Smooth muscle cell (in vitro differentiated cells): Measurements from ENCODE around the gene LTA. TPM values are rescaled to one million over a fixed set of nuclear protein-coding genes. Genes with fewer than 3 reads are reported as not detected.

Source experiments
- DNase-seq: peaks from one replicate; lab custom pipeline; 2025; ENCODE audit not compliant: unreplicated experiment; lab: John Stamatoyannopoulos, UW
- H2AFZ ChIP-seq: fragments of 200-600 bp; sonication (generic); 2 replicates; pipeline ENCODE4 v1.6.0; 2016; ENCODE audit warnings: antibody characterized with exemption, low read depth, mild to moderate bottlenecking
- H3F3A ChIP-seq: fragments of 200-600 bp; sonication (generic); 2 replicates; pipeline ENCODE4 v1.6.0; 2017; ENCODE audit warnings: antibody characterized with exemption, low read depth
- H3K27ac ChIP-seq: fragments of 200-600 bp; sonication (generic); 2 replicates; pipeline ENCODE4 v1.5.1; 2016; ENCODE audit warnings: low read depth, mild to moderate bottlenecking
- H3K27me3 ChIP-seq: fragments of 200-600 bp; sonication (generic); 2 replicates; pipeline ENCODE4 v1.6.1; 2016; ENCODE audit warnings: low read depth, mild to moderate bottlenecking
- H3K36me3 ChIP-seq: fragments of 200-600 bp; sonication (generic); 2 replicates; pipeline ENCODE4 v1.5.1; 2016; ENCODE audit warnings: low read depth
- H3K4me1 ChIP-seq: fragments of 200-600 bp; sonication (generic); 2 replicates; pipeline ENCODE4 v1.5.1; 2016; ENCODE audit warnings: low read depth
- H3K4me2 ChIP-seq: fragments of 200-600 bp; sonication (generic); 2 replicates; pipeline ENCODE4 v1.6.0; 2016; ENCODE audit warnings: mild to moderate bottlenecking
- H3K4me3 ChIP-seq: fragments of 200-600 bp; sonication (generic); 2 replicates; pipeline ENCODE4 v1.5.1; 2016; ENCODE audit warnings: mild to moderate bottlenecking
- H3K79me2 ChIP-seq: fragments of 200-600 bp; sonication (generic); 2 replicates; pipeline ENCODE4 v1.6.0; 2016; ENCODE audit warnings: low read depth, mild to moderate bottlenecking
- H3K9ac ChIP-seq: fragments of 200-600 bp; sonication (generic); 2 replicates; pipeline ENCODE4 v1.6.0; 2016; ENCODE audit warnings: low read depth
- H3K9me3 ChIP-seq: fragments of 200-600 bp; sonication (generic); replicated peaks from 2 replicates; pipeline ENCODE4 v1.5.1; 2016; ENCODE audit warnings: low read depth
- H4K20me1 ChIP-seq: fragments of 200-600 bp; sonication (generic); 2 replicates; pipeline ENCODE4 v1.6.0; 2016; ENCODE audit warnings: low read depth
- WGBS: methylation state at CpG from one replicate; pipeline ENCODE4 v1.1.7; 2016; ENCODE audit warnings: low lambda C conversion rate; 5-methylcytosine and 5-hydroxymethylcytosine counted together
- polyA plus RNA-seq: library from polyadenylated mRNA; unstranded; fragments of >200 nt; fragmentation: Nextera tagmentation; extraction: Ambion mirVana; gene quantifications from 2 replicates; pipeline ENCODE4 v1.2.1, GENCODE V29; 2016
- total RNA-seq: library from RNA; depleted of rRNA; stranded (reverse); fragments of >200 nt; gene quantifications from 2 replicates; pipeline ENCODE4 v1.2.3, GENCODE V29; 2014
- TF ChIP-seq, protein P1 (sequence below): fragments of 200-600 bp; sonication (generic); IDR thresholded peaks from 2 replicates; pipeline ENCODE4 v1.5.1; 2017; ENCODE audit warnings: borderline replicate concordance, mild to moderate bottlenecking, antibody characterized with exemption; ENCODE audit not compliant: insufficient read depth, poor library complexity, severe bottlenecking

LTA gene
- total and polyA plus RNA-seq, 2 experiments from 2014 or later, result 0.74 TPM; not detected in 1

DNA sequence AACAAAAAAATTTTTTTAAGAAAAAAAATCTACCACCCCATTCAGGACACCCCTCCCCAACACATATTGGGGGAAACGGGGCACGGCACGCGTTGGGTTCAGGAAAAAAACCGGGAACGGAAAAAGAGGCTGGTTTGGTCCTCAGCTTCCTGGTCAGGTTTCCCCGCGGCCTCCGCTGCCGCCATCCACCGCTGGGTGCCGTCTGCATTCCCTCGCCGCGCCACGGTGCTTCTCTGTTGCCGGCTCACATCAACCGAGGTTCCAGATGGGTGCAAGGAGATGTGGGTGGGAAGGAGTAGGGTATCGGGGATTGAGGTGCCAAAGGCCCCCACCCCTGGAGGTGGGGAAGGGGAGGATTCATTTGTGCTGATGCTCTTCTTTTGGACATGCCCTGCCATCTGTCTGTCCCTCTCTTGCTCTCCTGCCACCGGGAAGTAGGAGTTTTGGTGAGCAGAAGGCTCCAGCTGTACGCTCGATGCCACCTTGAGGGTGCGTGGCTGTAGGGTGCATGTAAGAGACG lies 37.5 kb upstream of the LTA start:
- no peak for DNase-seq
- Histone ChIP-seq H3K9me3 (no peaks in the 10 kb centered on the region), H3K9ac (no peak overlapping the region), H3K36me3 (peaks cover 27% of the 10 kb centered on the region), H3K4me2 (no peak overlapping the region), H3K79me2 (peaks cover 43% of the 10 kb centered on the region), H3F3A (peaks cover 40% of the 10 kb centered on the region), H3K27me3 (no peaks in the 10 kb centered on the region), H3K4me1 (peaks cover 9% of the 10 kb centered on the region), H2AFZ (no peak overlapping the region), H3K4me3 (no peak overlapping the region), H3K27ac (no peak overlapping the region), H4K20me1 (peaks cover 100% of the 10 kb centered on the region)
- TF ChIP-seq, protein P1, sequence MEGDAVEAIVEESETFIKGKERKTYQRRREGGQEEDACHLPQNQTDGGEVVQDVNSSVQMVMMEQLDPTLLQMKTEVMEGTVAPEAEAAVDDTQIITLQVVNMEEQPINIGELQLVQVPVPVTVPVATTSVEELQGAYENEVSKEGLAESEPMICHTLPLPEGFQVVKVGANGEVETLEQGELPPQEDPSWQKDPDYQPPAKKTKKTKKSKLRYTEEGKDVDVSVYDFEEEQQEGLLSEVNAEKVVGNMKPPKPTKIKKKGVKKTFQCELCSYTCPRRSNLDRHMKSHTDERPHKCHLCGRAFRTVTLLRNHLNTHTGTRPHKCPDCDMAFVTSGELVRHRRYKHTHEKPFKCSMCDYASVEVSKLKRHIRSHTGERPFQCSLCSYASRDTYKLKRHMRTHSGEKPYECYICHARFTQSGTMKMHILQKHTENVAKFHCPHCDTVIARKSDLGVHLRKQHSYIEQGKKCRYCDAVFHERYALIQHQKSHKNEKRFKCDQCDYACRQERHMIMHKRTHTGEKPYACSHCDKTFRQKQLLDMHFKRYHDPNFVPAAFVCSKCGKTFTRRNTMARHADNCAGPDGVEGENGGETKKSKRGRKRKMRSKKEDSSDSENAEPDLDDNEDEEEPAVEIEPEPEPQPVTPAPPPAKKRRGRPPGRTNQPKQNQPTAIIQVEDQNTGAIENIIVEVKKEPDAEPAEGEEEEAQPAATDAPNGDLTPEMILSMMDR, result no peak
- 94% methylated on average over 24 of the region's 24 CpGs for WGBS

DNA sequence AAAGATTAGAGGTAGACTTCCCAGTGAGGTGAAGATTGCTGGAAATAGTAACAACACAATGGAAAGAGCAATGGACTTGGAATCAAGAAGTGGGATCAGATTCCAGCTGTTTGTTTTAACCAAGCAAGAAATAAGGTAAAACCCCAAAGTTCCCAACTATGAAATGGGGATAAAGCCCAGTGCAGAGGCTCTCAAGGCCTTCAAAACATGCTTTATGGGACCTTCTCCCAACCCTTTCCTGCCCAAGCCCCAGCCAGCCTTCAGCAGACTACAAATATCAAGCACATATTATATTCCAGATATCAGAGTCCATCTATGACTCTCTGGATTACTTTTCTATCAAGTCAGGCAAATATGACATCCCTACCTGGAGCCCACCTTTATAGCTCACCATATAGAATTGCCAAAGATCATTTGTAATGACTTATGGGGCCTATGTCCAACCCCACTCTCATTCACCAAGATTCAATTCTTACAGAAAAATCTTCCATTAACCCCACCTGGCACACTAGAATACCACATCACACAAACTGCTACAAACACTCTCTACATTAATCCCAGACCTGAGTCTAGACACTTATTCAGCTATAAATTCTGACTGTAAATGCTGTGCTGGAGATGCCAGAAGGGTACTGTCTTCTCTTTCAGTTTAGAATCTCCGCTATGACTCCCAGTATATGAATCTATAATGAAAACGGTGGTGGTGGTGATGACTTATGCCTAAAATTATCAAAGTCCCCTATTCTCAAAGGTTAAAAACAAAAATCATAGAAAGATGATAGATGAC lies 36.4 kb upstream of the LTA start:
- H3K9me3 ChIP-seq, result no peaks in the 10 kb centered on the region
- H3K27me3 ChIP-seq, result no peaks in the 10 kb centered on the region
- peaks cover 27% of the 10 kb centered on the region for H3K36me3 ChIP-seq
- no peak overlapping the region for H3K4me2 ChIP-seq
- no peak overlapping the region for H3K9ac ChIP-seq
- 50% methylated on average over 2 of the region's 2 CpGs for WGBS
- H3K27ac ChIP-seq, result no peak overlapping the region
- H3K4me3 ChIP-seq, result no peak overlapping the region
- TF ChIP-seq, protein P1, result no peak
- DNase-seq, result no peak
- H4K20me1 ChIP-seq, result peaks cover 100% of the 10 kb centered on the region
- H3K79me2 ChIP-seq, result peaks cover 55% of the 10 kb centered on the region
- no peak overlapping the region for H2AFZ ChIP-seq
- H3K4me1 ChIP-seq, result peaks cover 20% of the 10 kb centered on the region
- peaks cover 35% of the 10 kb centered on the region for H3F3A ChIP-seq

DNA sequence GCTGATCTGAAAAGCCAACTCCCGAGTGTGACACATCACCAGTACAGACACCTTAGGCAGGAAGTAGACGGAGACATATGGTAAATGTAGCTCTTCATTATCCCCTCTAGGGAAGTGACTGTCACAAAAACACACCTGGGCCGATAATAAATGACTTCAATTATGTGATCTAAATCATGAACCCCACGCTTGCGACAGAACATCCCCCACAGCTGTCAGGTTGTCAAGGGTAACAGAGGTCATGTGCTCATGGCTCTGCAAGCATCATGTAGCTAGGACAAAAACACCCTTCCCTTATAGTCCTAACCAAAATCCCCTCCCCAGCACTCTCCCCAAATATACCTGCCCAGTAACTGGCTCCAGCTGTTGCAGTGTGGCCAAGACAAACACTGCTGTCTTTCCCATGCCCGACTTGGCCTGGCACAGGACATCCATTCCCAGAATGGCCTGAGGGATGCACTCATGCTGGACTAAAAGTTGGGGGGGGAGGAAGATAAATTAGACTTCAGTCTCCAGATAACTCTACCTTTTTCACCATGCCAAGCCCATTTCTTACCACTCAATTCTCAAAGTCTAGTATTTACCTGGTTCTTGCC lies 33.2 kb upstream of the LTA start:
- Histone ChIP-seq H3K4me3 (peak overlapping the region; percentile 93), H3K79me2 (peaks cover 72% of the 10 kb centered on the region), H2AFZ (no peak overlapping the region), H4K20me1 (peaks cover 75% of the 10 kb centered on the region), H3K9me3 (no peaks in the 10 kb centered on the region), H3K4me1 (peaks cover 20% of the 10 kb centered on the region), H3F3A (peaks cover 26% of the 10 kb centered on the region), H3K36me3 (peaks cover 16% of the 10 kb centered on the region), H3K4me2 (peak overlapping the region; percentile 99), H3K27me3 (no peaks in the 10 kb centered on the region), H3K9ac (peak overlapping the region; percentile 95), H3K27ac (no peak overlapping the region)
- TF ChIP-seq, protein P1, result no peak
- 91% methylated on average over 6 of the region's 6 CpGs for WGBS
- DNase-seq, result no peak
